ENCODE measurements around the gene TSHZ3. TPM values are rescaled to one million over a fixed set of nuclear protein-coding genes. Genes with fewer than 3 reads are reported as not detected.

The TSHZ3 gene
- total and polyA plus RNA-seq, 2 of the 8 experiments (the other 6 are each of a cell fraction or from before 2014, with no cell fraction given) = 3.1 to 12.3 TPM

- no peak for TF ChIP-seq TAF7 (optimal IDR thresholded peaks at IDR 0.05; ENCODE audit: borderline replicate concordance, low read depth, low read length)
- no peak for TF ChIP-seq JUN (IDR thresholded peaks at IDR 0.05; ENCODE audit: low read depth, low read length)
Measured at GRCh38 chr19:31271306-31271911, 77.8 kb downstream of the TSHZ3 start (continued).
